Activated CD8-positive, alpha-beta T cell treated with anti-CD3 and anti-CD28 coated beads for 36 hours (primary cell): Measurements from ENCODE around the gene PIKFYVE. TPM values are rescaled to one million over a fixed set of nuclear protein-coding genes. Genes with fewer than 3 reads are reported as not detected.
"Not testable (repeated sequence)": the region's sequence is repeated elsewhere in the genome, so short reads cannot be mapped to it uniquely, and the experiment has no call there.

Experiments
- ATAC-seq: fragments of 200-7000 bp; cut with Tn5 transposase; one replicate; pipeline ENCODE4 v1.10.0; 2021; ENCODE audit warnings: mild to moderate bottlenecking, moderate library complexity
- CTCF ChIA-PET: fragments of 350-600 bp; sonication (Branson Sonifier 250); formaldehyde crosslinking; loops from one replicate; lab custom pipeline; 2021; ENCODE audit warnings: antibody characterized with exemption; lab: Charles Lee
- POLR2A ChIA-PET: fragments of 350-600 bp; sonication (Branson Sonifier 250); formaldehyde crosslinking; loops from one replicate; lab custom pipeline; 2021; ENCODE audit warnings: antibody characterized with exemption; lab: Charles Lee
- DNase-seq: peaks from one replicate; pipeline ENCODE4 v3.0.0-alpha.2; 2020
- H3K27ac Mint-ChIP-seq: one replicate; pipeline ENCODE4 v1.8.0; 2021; ENCODE audit warnings: mild to moderate bottlenecking, mixed read lengths
- H3K27me3 Mint-ChIP-seq: one replicate; pipeline ENCODE4 v1.8.0; 2021; ENCODE audit warnings: mixed read lengths
- H3K36me3 Mint-ChIP-seq: one replicate; pipeline ENCODE4 v1.8.0; 2021; ENCODE audit warnings: low read depth, mixed read lengths
- H3K4me1 Mint-ChIP-seq: one replicate; pipeline ENCODE4 v1.8.0; 2021; ENCODE audit warnings: low read depth, mixed read lengths
- H3K4me3 Mint-ChIP-seq: one replicate; pipeline ENCODE4 v1.8.0; 2021; ENCODE audit warnings: mild to moderate bottlenecking, moderate library complexity, mixed read lengths
- H3K9me3 Mint-ChIP-seq: one replicate; pipeline ENCODE4 v1.8.0; 2021; ENCODE audit warnings: mixed read lengths
- CTCF ChIP-seq: fragments of 200-600 bp; IDR thresholded peaks from one replicate; pipeline ENCODE4 v1.8.0; 2022; ENCODE audit warnings: antibody characterized with exemption, mild to moderate bottlenecking
- intact Hi-C: fragments of 100-400 bp; cut with micrococcal nuclease; formaldehyde crosslinking; loops from one replicate; pipeline ENCODE4 v1.10.0; 2022
- total RNA-seq, 2 experiments: library from RNA; stranded (reverse); gene quantifications; one replicate each; pipeline ENCODE4 v1.2.3, GENCODE V29; 2021

PIKFYVE gene
- total RNA-seq, 2 experiments from 2014 or later, result 16.4 to 16.9 TPM

GRCh38 chr2:208265371-208265800 lies 669 bp upstream of the PIKFYVE start:
- intact Hi-C loops, result loop anchor here (10.0 kb wide), 1 partner anchor 641 kb away; the partner anchor contains the start of gene METTL21A
- Mint-ChIP-seq H3K36me3 (peaks cover 2% of the 10 kb centered on the region), H3K27ac (peak overlapping the region; percentile 95), H3K27me3 (no peaks in the 10 kb centered on the region), H3K9me3 (no peaks in the 10 kb centered on the region), H3K4me3 (peak overlapping the region; percentile 87), H3K4me1 (peaks cover 26% of the 10 kb centered on the region)
- ChIA-PET POLR2A (interaction anchor here (1.4 to 1.6 kb wide), 2 partner anchors 11 to 13 kb away, joined by 3 to 8 read pairs; partner anchors contain the start of gene IDH1), CTCF (interaction anchor here (2.2 to 8.3 kb wide), 2 partner anchors 11 to 225 kb away, joined by 4 to 77 read pairs; partner anchors contain the start of gene IDH1)
- DNase-seq (peak; percentile 70), ATAC-seq (peak; percentile 58)
- no peak for TF ChIP-seq CTCF

- no peak for TF ChIP-seq CTCF
- POLR2A ChIA-PET, result interaction anchor here (0.7 to 1.4 kb wide), 3 partner anchors 12 to 52 kb away, joined by 3 to 8 read pairs (median 3); partner anchors contain the start of gene IDH1
- Mint-ChIP-seq H3K4me3 (peak overlapping the region; percentile 87), H3K27me3 (no peaks in the 10 kb centered on the region), H3K27ac (peak overlapping the region; percentile 95), H3K4me1 (peaks cover 32% of the 10 kb centered on the region), H3K36me3 (peaks cover 6% of the 10 kb centered on the region), H3K9me3 (no peaks in the 10 kb centered on the region)
- CTCF ChIA-PET, result interaction anchor here (1.3 to 8.3 kb wide), 3 partner anchors 9 to 226 kb away, joined by 3 to 77 read pairs (median 4); partner anchors contain the start of gene IDH1
- intact Hi-C loops, result loop anchor here (10.0 kb wide), 1 partner anchor 642 kb away; the partner anchor contains the start of gene METTL21A
- DNase-seq, result no peak
- no peak for ATAC-seq
Measured at GRCh38 chr2:208266553-208266893, 468 bp downstream of the PIKFYVE start.

DNA sequence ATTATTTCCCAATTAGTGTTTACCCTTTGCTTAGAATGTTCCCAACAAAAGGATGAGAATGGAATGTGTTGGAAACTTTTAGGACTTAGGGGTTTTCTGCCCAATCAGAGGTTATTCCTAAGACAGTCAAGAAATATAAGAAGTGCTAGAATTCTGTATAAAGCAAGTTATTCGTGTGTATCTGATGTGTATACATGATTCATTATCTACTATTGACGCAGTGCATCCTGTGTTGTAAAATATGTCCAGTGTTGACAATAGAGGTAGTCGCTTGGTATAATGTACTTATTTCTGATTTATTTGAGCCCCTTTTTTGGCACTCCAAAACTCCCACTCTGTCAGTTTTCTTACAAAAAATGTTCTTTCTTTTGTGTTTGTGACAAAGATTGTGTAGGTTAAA lies 881 bp downstream of the PIKFYVE start:
- DNase-seq, result no peak
- Mint-ChIP-seq H3K27ac (peak overlapping the region; percentile 95), H3K4me1 (peaks cover 32% of the 10 kb centered on the region), H3K4me3 (peak overlapping the region; percentile 87), H3K36me3 (peaks cover 9% of the 10 kb centered on the region), H3K27me3 (no peaks in the 10 kb centered on the region), H3K9me3 (no peaks in the 10 kb centered on the region)
- TF ChIP-seq CTCF, result no peak
- CTCF ChIA-PET, result interaction anchor here (1.3 to 8.3 kb wide), 3 partner anchors 8 to 227 kb away, joined by 3 to 77 read pairs (median 4); partner anchors contain the start of gene IDH1
- intact Hi-C loops, result loop anchor here (10.0 kb wide), 1 partner anchor 642 kb away; the partner anchor contains the start of gene METTL21A
- ATAC-seq, result no peak
- POLR2A ChIA-PET, result interaction anchor here (1.2 to 1.4 kb wide), 2 partner anchors 12 to 15 kb away, joined by 3 to 8 read pairs; partner anchors contain the start of gene IDH1

- Mint-ChIP-seq H3K36me3 (peaks cover 11% of the 10 kb centered on the region), H3K4me3 (peak overlapping the region; percentile 87), H3K4me1 (peaks cover 32% of the 10 kb centered on the region)
- H3K27ac Mint-ChIP-seq, H3K27me3 Mint-ChIP-seq, H3K9me3 Mint-ChIP-seq, DNase-seq, ATAC-seq, POLR2A ChIA-PET: not testable (repeated sequence)
- CTCF ChIA-PET, result interaction anchor here (8.3 kb wide), 1 partner anchor 13 kb away, joined by 77 read pairs; the partner anchor contains the start of gene IDH1
- intact Hi-C loops, result loop anchor here (10.0 kb wide), 1 partner anchor 643 kb away; the partner anchor contains the start of gene METTL21A
Measured at GRCh38 chr2:208267526-208267925, 1.5 kb downstream of the PIKFYVE start.

DNA sequence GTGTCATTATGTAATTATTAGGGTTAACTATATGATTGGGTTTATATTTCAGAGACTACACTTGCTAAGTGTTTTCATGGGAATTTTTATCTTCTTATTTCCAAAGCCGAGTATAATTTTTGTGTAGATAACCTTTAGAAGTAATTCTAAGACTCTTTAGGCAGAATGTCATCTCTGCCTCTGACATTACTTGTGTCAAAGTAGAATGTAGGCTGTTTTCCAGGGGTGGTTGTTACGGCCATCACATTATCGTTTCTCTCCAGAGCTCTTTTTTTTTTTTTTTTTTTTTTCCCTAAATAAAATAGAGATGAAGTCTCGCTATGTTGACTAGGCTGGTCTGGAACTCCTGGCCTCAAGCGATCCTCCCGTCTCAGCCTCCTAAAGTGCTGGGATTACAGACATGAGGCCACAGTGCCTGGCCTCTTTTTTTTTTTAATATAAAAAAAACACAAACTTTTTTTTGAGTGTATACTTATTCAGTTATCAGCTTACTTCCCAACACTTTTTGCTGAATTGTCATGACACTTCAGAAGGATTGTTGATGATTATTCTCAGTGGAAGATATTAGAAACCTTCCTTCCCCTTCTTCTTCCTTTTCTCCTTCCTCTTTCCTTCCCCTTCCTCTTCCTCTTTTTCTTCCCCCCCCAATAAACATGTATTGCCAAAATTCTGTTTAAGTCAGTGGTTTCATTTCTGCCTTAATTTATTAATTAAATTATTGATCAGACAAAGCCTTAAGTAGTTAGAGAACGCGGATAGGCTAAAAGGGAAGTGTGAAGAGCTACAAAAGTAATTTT lies 2.3 kb downstream of the PIKFYVE start:
- ChIA-PET POLR2A (no interaction called here), CTCF (interaction anchor here (1.0 to 8.3 kb wide), 3 partner anchors 11 to 93 kb away, joined by 3 to 77 read pairs (median 7); partner anchors contain the start of gene IDH1)
- Mint-ChIP-seq H3K27me3 (no peaks in the 10 kb centered on the region), H3K4me1 (peaks cover 32% of the 10 kb centered on the region), H3K9me3 (no peaks in the 10 kb centered on the region), H3K27ac (no peak overlapping the region), H3K4me3 (peak overlapping the region; percentile 87), H3K36me3 (peaks cover 11% of the 10 kb centered on the region)
- intact Hi-C loops, result loop anchor here (10.0 kb wide), 1 partner anchor 644 kb away; the partner anchor contains the start of gene METTL21A
- no peak for ATAC-seq
- no peak for TF ChIP-seq CTCF
- DNase-seq, result no peak
